IMR-90 (cell line): ENCODE results near the gene SIRT7. TPM values are rescaled to one million over a fixed set of nuclear protein-coding genes. Genes with fewer than 3 reads are reported as not detected.

Experiments used
- ATAC-seq: fragments of 200-7000 bp; cut with Tn5 transposase; 2 replicates; pipeline ENCODE4 v1.9.1; 2020; ENCODE audit warnings: low read depth, mild to moderate bottlenecking, moderate library complexity
- BruUV-seq: library from RNA; stranded (reverse); fragments of 400-500 nt; replicated peaks from 2 replicates; lab custom pipeline; 2021; lab: Mats Ljungman, UMichigan
- CTCF ChIA-PET: fragments of 300-600 bp; formaldehyde crosslinking; extraction: SDS; loops from one replicate; lab custom pipeline; 2021; ENCODE audit warnings: antibody characterized with exemption; lab: Yijun Ruan, JAX
- POLR2A ChIA-PET: fragments of 300-600 bp; sonication (Branson Sonifier 250); formaldehyde crosslinking; loops from one replicate; lab custom pipeline; 2022; ENCODE audit warnings: antibody characterized with exemption; ENCODE audit not compliant: unreplicated experiment; lab: Charles Lee
- DNase-seq: peaks from one replicate; pipeline ENCODE4 v3.0.0; 2013
- H2AFZ ChIP-seq: replicated peaks from 2 replicates; pipeline ENCODE3; 2013; ENCODE audit warnings: low read length, mild to moderate bottlenecking; ENCODE audit not compliant: poor library complexity
- H2AK5ac ChIP-seq: 2 replicates; pipeline ENCODE4 v1.6.1; 2013; ENCODE audit warnings: low read depth, low read length, inconsistent platforms
- H2AK9ac ChIP-seq: replicated peaks from 2 replicates; pipeline ENCODE3; 2013; ENCODE audit warnings: mild to moderate bottlenecking, low read depth, low read length, moderate library complexity; ENCODE audit not compliant: poor library complexity
- H2BK120ac ChIP-seq: 2 replicates; pipeline ENCODE4 v1.6.1; 2013; ENCODE audit warnings: low read depth, low read length, inconsistent platforms
- H2BK15ac ChIP-seq: 3 replicates; pipeline ENCODE4 v1.6.1; 2013; ENCODE audit warnings: low read depth, low read length, inconsistent platforms
- H2BK20ac ChIP-seq: 2 replicates; pipeline ENCODE4 v1.6.1; 2013; ENCODE audit warnings: low read depth, mild to moderate bottlenecking, inconsistent platforms, low read length, moderate library complexity
- H2BK5ac ChIP-seq: 2 replicates; pipeline ENCODE4 v1.6.1; 2013; ENCODE audit warnings: mild to moderate bottlenecking, low read depth, low read length, inconsistent platforms; ENCODE audit not compliant: poor library complexity, severe bottlenecking
- H3K14ac ChIP-seq: replicated peaks from 2 replicates; pipeline ENCODE4 v1.6.1; 2013; ENCODE audit warnings: low read depth, low read length, inconsistent platforms
- H3K18ac ChIP-seq: 2 replicates; pipeline ENCODE4 v1.6.1; 2013; ENCODE audit warnings: low read depth, low read length, control low read depth
- H3K23ac ChIP-seq: 2 replicates; pipeline ENCODE4 v1.6.1; 2013; ENCODE audit warnings: low read depth, low read length, inconsistent platforms
- H3K27ac ChIP-seq: 2 replicates; pipeline ENCODE4 v1.5.1; 2013; ENCODE audit warnings: mild to moderate bottlenecking, control low read depth, low read length; ENCODE audit not compliant: insufficient read depth
- H3K27me3 ChIP-seq: 2 replicates; pipeline ENCODE4 v1.6.1; 2013; ENCODE audit warnings: low read length; ENCODE audit not compliant: control insufficient read depth, insufficient read depth
- H3K36me3 ChIP-seq: 2 replicates; pipeline ENCODE4 v1.6.1; 2013; ENCODE audit warnings: low read length, mixed read lengths; ENCODE audit not compliant: control insufficient read depth, insufficient read depth
- H3K4ac ChIP-seq: 2 replicates; pipeline ENCODE4 v1.6.1; 2013; ENCODE audit warnings: low read depth, low read length, inconsistent platforms
- H3K4me1 ChIP-seq: 2 replicates; pipeline ENCODE4 v1.6.1; 2013; ENCODE audit warnings: low read length, mixed read lengths; ENCODE audit not compliant: control insufficient read depth, insufficient read depth
- H3K4me2 ChIP-seq: 2 replicates; pipeline ENCODE4 v1.6.1; 2013; ENCODE audit warnings: low read depth, mild to moderate bottlenecking, control low read depth, low read length, moderate library complexity
- H3K4me3 ChIP-seq: 2 replicates; pipeline ENCODE4 v1.5.1; 2013; ENCODE audit warnings: low read depth, mild to moderate bottlenecking, control low read depth, low read length, moderate library complexity; ENCODE audit not compliant: insufficient read depth
- H3K56ac ChIP-seq: 2 replicates; pipeline ENCODE4 v1.6.1; 2013; ENCODE audit warnings: low read length, inconsistent platforms; ENCODE audit not compliant: insufficient read depth; ENCODE audit errors: extremely low read depth
- H3K79me1 ChIP-seq, 2 experiments: 2 replicates each; pipeline ENCODE4 v1.6.1; 2013; ENCODE audit warnings: low read length in 2 of 2, inconsistent platforms in 1 of 2, low read depth in 1 of 2
- H3K9ac ChIP-seq: 2 replicates; pipeline ENCODE4 v1.6.1; 2013; ENCODE audit warnings: low read depth, low read length, control low read depth
- H3K9me1 ChIP-seq: 2 replicates; pipeline ENCODE4 v1.6.1; 2013; ENCODE audit warnings: low read length, inconsistent platforms; ENCODE audit not compliant: insufficient read depth
- H3K9me3 ChIP-seq: 2 replicates; pipeline ENCODE4 v1.6.1; 2013; ENCODE audit warnings: low read length; ENCODE audit not compliant: control insufficient read depth, insufficient read depth
- H4K20me1 ChIP-seq: 2 replicates; pipeline ENCODE4 v1.6.1; 2013; ENCODE audit warnings: low read length, inconsistent platforms; ENCODE audit not compliant: insufficient read depth
- H4K5ac ChIP-seq: 2 replicates; pipeline ENCODE4 v1.6.1; 2013; ENCODE audit warnings: mild to moderate bottlenecking, low read depth, low read length, control low read depth
- H4K8ac ChIP-seq, 2 experiments: 2 replicates each; pipeline ENCODE4 v1.6.1; 2013; ENCODE audit warnings: low read depth in 2 of 2, low read length in 2 of 2, control low read depth in 1 of 2, inconsistent platforms in 1 of 2
- H4K91ac ChIP-seq: 2 replicates; pipeline ENCODE4 v1.6.1; 2013; ENCODE audit warnings: low read depth, low read length, inconsistent platforms; ENCODE audit not compliant: insufficient read depth
- CHD1 ChIP-seq: IDR thresholded peaks from 2 replicates; pipeline ENCODE4 v1.6.1; 2012; ENCODE audit warnings: low read depth, low read length, improper control_type of control experiment
- FOS ChIP-seq: fragments of 150-350 bp; IDR thresholded peaks from 2 replicates; pipeline ENCODE4 v1.6.1; 2016; ENCODE audit warnings: low read depth, low read length
- MAZ ChIP-seq: IDR thresholded peaks from 2 replicates; pipeline ENCODE4 v1.6.1; 2012; ENCODE audit warnings: low read depth, mild to moderate bottlenecking, low read length, improper control_type of control experiment, moderate library complexity, borderline replicate concordance
- NFE2L2 ChIP-seq: fragments of 150-350 bp; IDR thresholded peaks from 2 replicates; pipeline ENCODE4 v1.6.1; 2016; ENCODE audit warnings: low read depth, mild to moderate bottlenecking, low read length
- RCOR1 ChIP-seq: IDR thresholded peaks from 2 replicates; pipeline ENCODE4 v1.6.1; 2012; ENCODE audit warnings: mild to moderate bottlenecking, low read length, improper control_type of control experiment; ENCODE audit not compliant: insufficient replicate concordance
- WGBS, 2 experiments: methylation state at CpG; one replicate each; pipeline versions ENCODE4 v1.1.5 to v1.1.7; 2013; ENCODE audit warnings: missing lambda C conversion rate in 2 of 2; ENCODE audit not compliant: insufficient read length in 1 of 2; ENCODE audit errors: extremely low coverage in 2 of 2; 5-methylcytosine and 5-hydroxymethylcytosine counted together
- dilution Hi-C: fragments of 300-500 bp; cut with HindIII; formaldehyde crosslinking; loops from one replicate; pipeline ENCODE4 v1.14.3; 2018; ENCODE audit warnings: low sequenced_read_pairs; ENCODE audit not compliant: unreplicated experiment
- in situ Hi-C: fragments of 300-500 bp; cut with MboI; formaldehyde crosslinking; loops from 3 replicates; pipeline ENCODE4 v1.14.3; 2019; ENCODE audit warnings: low sequenced_read_pairs, inconsistent platforms, mixed read lengths
- intact Hi-C: fragments of 100-400 bp; cut with micrococcal nuclease; formaldehyde crosslinking; loops from 2 replicates; pipeline ENCODE4 v1.10.0; 2022
- polyA plus RNA-seq, 3 experiments: library from polyadenylated mRNA; depleted of rRNA; stranded (reverse); fragments of >200 nt; gene quantifications; 2 replicates each; pipeline ENCODE4 v1.2.3, GENCODE V29; 2012; ENCODE audit warnings: low replicate concordance in 1 of 3
- total RNA-seq: library from RNA; depleted of rRNA; stranded (reverse); fragments of >200 nt; gene quantifications from 2 replicates; pipeline ENCODE4 v1.2.3, GENCODE V29; 2012

Gene SIRT7
- total and polyA plus RNA-seq, 2 of the 4 experiments (the other 2 are of a cell fraction), result 14.5 to 19.8 TPM

DNA sequence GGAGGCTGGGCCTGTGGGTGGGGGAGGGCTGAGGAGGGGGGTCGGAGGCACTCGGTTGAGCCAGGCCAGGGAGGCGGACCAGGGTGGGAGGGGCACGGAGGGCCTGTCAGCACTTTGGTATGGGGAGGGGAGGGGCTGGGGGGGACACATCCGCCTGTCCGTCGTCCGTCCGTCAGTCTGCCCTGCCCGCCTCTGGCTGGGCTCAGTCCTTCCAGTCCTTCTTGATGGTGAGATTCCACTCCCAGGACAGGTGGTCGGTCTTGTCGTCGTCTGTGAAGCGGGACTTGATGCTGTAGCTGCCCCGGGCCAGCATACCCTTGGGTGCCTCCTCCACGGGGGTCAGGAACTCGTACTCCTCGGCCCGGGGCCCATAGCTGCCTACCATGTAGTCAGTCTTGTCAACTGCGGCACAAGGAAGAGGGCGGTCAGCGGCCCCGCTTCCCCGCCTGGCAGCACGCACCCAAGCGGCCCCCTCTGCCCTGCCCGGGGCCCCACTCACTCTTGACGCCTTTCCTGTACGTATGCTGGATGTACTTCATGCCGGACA lies 49.2 kb downstream of the SIRT7 start:
- H3K27ac ChIP-seq, result peak overlapping the region; percentile 90
- H2BK15ac ChIP-seq, result peak overlapping the region; percentile 8; the same call in 1 of the 3 replicates
- ChIA-PET POLR2A (no interaction called here), CTCF (interaction anchor here (0.7 kb wide), 1 partner anchor 14 kb away, joined by 3 read pairs; no protein-coding TSS in a partner anchor)
- no peak overlapping the region for H3K4me3 ChIP-seq
- peak overlapping the region; percentile 71 for H2AFZ ChIP-seq
- H3K9ac ChIP-seq, result peak overlapping the region; percentile 51
- DNase-seq, result peak; percentile 88
- intact Hi-C loops, result no loop called here
- ATAC-seq, result peak; percentile 38
- H2AK5ac ChIP-seq, result peak overlapping the region; percentile 98
- no peak overlapping the region for H4K5ac ChIP-seq
- peak overlapping the region; percentile 52 for H4K91ac ChIP-seq
- H2BK5ac ChIP-seq, result peak overlapping the region; percentile 99
- no peaks in the 10 kb centered on the region for H3K9me3 ChIP-seq
- peak overlapping the region; percentile 23 to 51; a peak in 2 of 4 replicates for H4K8ac ChIP-seq
- H3K14ac ChIP-seq, result peak overlapping the region; percentile 83
- dilution Hi-C loops, result no loop called here
- H2BK20ac ChIP-seq, result no peak overlapping the region; the same call in 1 of the 2 replicates
- no peaks in the 10 kb centered on the region for H3K27me3 ChIP-seq
- H3K4me1 ChIP-seq, result peaks cover 35% of the 10 kb centered on the region
- peak overlapping the region; percentile 19 for H3K4me2 ChIP-seq
- peaks cover 55% of the 10 kb centered on the region for H4K20me1 ChIP-seq
- no peak overlapping the region for H3K56ac ChIP-seq
- H3K4ac ChIP-seq, result peak overlapping the region; percentile 89
- H3K36me3 ChIP-seq, result peaks cover 40% of the 10 kb centered on the region
- WGBS, 2 experiments, result 64% methylated on average over 8 of the region's 30 CpGs; no CpG with 5 or more reads in 1 of the 2 experiments
- no peak overlapping the region for H3K18ac ChIP-seq
- peaks cover 7 to 77% of the 10 kb centered on the region in 2 experiments; a peak in 3 of 4 replicates for H3K79me1 ChIP-seq
- H2BK120ac ChIP-seq, result peak overlapping the region; percentile 14; the same call in 1 of the 2 replicates
- in situ Hi-C loops, result no loop called here
- peak overlapping the region; percentile 99 for H2AK9ac ChIP-seq
- H3K23ac ChIP-seq, result peak overlapping the region; percentile 94
- BruUV-seq, result TSS peak; percentile 89
- peaks cover 9% of the 10 kb centered on the region; the same call in 1 of the 2 replicates for H3K9me1 ChIP-seq
- TF ChIP-seq RCOR1 (no peak), NFE2L2 (no peak), MAZ (peak; percentile 81), CHD1 (no peak), FOS (no peak)
